Superior temporal gyrus (tissue), 1 donor: Measurements from ENCODE around the gene PRDM16.
A peak's percentile ranks its signal among the peaks of the same experiment; 100 is the strongest.

Source experiments
- DNase-seq: peaks from one replicate; pipeline ENCODE4 v3.0.0-alpha.2; 2016; ENCODE audit errors: extremely low spot score

The PRDM16 gene

DNA sequence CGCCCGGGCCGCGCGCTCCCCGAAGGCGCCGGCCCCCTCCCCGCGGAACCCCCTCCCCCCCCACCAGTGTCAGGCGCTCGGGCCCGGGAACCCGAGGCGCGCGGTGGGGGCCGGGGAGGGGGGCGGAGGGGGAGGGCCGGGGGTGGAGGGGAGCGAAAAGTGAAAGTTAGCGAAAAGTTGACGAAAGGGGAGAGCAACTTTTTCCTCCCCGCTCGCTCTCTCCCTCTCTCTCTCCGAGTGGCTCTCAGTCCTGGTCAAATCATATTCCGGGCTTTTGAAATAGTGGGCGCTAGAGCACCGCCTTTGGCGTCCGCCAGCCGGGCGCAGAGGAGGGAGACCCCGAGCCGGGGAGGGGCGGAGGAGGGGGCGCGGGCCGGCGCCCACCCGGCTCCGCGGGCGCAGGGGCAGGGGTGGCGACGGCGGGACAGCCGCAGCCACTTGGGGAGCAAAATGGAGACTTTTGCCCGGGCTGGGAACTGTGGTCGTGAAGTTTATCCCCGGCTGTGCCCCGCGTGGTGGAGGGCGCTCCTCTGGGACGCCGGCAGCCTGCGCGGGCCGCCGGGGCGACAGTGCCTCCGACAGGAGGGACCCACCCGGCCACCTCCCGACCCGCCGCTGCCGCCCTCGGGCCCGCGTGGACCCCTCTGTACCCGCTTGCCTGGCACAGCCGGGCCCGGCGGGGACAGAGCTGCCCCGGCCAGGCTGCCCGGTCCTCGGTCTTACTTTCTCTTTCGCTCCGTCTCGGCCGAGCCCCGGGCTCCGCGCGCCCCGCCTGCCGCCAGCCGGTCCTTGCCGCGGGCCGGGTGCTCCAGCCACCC, 697 bp downstream of the PRDM16 start:
- DNase-seq, result peak; percentile 37

DNA sequence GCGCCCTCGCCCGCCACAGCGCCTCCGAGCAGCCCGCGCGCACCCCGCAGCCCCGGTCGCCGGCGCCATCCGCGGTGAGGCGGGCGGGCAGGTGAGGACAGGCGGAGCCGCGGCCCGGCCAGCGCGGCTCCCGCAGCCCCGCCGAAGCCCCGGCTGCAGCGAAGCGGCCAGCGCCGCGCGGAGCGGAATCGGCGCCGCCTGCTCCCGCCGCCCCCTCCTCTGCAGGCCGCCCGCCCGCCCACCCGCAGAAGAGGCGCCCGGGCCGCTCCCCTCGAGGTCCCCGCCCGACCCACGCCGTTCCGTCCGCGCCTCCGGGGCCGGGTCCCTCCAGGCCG, 1.3 kb downstream of the PRDM16 start:
- no peak for DNase-seq

DNA sequence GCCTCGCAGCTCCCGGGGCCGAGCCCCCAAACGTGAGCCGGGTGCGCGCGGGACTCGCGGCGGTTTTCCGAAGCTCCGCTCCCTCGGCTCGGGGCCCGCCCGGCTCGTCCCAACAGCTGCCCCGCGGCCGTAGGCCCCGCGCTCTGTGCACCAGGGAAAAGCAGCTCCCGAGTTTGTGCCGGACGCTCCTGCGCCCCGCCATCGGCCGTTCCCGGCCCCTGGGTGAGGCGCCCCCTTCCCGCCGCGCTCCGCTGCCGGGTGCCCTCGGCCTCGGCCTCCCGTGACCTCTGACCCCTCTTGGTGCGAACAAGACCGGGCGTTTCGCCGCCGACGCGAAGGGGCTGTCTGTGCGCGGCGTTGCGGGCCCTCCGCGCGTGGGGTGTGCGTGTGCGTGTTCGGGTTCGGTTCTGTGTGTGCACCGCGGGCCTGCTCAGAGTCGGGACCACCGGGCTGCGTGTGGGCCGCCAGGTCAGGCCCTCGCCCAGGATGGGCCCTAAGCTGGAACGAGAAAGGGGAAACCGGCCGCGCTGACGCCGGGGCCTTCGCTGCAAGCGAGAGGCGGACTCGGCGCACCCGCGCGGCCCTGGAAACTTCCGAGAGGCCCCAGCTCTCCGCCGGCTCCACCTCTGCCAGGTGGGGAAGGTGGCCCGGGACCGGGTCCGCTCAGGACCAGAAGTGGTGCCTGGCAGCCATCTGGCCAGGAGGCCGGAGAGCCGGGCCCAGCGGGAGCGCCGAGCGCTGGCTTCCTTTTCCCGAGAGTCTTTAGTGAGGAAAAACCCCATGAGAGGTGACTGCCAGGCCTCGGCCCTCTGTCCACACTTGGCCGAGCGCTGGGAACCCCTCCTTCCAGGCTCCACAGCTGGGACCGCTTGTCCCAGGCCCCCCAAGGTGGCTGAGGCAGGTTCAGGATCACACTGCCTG, 1.9 kb downstream of the PRDM16 start:
- no peak for DNase-seq

DNA sequence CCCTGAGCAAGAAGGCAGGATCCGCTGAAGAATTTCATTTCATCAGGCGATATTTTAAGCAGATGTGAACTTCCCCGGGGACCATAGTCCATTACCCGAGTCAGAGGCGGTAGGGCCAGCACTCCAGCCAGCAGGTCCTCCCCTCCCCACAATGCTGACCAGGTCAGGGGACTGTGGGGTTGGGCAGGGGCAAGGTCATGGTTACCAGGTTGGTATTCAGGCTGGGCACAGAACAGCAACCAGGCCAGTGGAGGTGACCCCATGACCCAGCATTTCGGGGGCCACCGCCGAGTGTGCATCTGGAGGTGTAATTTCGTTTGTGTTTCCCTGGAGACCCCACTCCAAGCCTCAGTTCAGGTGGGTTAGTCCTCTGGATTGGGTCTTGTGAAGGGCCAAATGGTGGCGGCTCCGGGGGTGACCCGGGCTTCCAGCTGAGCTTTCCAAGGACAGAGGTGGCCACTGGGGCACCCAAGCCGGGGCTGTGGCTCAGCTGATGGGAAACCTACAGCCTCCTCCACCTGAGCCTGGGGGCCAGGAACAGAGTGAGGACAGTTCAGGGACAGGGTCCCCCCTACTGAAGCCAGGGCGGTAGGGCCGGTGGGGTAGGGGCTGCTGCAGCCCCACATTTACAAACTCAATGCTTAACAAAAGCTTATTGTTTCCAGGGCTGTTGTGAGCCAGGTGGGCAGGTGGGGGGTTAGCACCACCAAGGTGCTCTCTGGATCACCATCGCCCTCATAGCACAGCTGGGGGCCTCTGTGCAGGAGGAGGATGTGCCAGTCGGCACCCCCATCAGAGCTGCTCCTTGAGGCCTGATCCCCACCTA, 2.8 kb downstream of the PRDM16 start:
- DNase-seq, result no peak

DNA sequence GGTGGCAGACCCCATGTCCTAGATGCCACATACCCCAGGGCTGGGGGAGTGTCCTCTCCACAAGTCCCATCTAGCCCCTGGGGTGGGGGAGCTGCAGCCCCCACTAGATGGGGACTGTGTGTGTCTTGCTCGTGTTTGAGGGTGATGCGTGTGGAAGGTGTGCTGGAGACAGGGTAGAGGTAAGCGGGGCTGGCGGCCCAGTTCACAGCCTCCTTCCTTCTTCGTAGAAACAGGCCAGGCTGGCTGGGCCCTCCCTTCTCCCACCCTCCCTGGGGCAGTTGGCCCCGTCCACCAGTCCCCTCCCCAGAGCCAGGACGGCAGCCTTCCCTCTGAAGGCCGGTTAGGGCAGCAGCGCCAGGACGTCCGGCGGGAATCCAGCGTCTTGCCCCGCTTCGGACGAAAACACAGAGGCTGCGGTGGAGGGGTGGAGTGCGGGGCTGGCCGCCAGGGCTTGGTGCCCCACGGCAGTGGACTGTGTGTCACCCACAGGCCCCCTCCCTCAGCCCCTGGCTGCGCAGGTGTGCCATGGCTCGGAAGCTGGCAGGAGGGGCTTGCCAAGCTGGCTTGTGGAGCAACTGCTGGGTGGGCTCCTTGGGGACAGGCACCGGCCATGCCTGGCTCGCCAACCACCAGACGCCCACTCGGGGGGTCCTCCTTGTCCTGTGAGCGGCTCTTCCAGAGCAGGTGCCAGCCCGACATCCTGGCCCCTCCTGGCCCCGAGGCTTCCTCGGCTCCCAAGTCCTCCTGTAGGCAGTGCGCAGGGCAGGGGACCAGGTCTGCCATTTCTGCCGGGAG, 3.6 kb downstream of the PRDM16 start:
- no peak for DNase-seq

DNA sequence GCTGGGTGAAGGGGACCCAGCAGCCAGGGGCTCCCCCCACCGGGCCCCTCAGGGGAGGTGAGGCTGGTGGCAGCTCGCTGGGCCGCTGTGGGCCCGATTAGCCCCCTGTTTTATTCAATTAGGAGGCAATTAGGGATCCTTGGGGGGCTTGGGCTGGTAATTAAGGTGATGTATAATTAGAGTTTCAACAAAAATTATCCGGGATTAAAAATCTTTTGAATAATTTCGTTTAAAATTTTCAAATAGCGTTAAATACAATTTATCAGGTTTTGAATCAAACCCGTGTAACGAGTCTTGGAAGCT, 4.1 kb downstream of the PRDM16 start:
- DNase-seq, result no peak

DNA sequence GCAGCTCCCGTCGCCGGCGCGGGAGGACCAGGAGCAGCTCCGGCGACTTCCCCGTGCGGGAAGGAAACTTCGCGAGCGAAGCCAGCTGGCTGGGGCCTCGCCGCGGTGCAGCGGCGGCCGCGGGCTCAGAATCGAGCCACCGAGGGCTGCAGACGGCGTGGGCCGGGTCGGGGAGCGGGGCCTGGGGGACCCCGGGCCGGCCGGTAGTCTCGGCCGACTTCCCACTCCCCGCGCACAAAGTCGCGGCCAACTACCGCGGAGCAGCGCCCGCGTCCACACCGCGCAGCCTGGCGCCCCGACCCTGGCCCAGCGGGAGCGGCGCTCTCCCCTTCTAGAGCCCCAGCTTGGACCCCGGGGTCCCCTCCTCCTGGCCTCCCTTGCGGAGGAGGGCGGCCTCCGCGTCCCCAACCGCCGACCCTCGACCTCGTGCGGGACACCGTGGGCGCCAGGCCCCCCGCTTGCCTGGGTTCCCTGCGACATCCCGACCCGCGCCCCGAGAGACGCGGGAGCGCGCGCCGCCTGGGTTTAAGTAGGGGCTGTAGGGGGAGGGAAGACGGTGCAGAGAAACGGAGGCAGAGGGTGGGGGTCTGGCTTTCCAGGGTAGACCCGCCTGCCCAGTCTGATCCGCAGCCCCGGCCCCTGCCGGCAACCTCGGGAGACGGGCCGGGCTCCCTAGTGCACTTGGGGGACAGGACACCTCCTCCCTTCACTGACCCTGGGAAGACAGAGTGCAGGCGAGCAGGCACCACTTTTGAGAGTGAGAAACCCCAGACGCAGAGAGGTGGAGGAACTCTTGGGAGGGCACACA, 4.7 kb downstream of the PRDM16 start:
- DNase-seq, result no peak

DNA sequence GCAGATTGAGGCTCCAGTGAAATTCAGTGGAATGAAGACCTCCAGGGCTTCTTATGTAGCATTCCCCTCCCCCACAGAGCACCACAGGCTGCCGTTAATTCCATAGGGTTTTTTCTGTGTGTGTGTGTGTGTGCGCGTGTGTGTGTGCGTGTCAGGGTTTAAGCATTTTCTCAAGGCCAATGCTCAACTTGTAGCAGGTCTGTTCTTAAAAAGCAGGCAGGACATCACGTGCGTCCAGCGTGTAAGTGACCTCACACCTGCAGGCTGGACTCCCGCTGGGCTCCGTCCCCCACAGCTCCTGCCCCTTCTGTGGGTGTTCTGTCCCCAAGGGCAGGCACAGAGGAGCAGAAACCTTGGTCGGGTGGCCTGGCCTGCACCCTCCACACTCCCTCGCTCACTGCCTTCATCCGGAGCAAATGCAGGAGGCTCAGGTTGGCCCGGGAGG, 5.3 kb downstream of the PRDM16 start:
- DNase-seq, result no peak

DNA sequence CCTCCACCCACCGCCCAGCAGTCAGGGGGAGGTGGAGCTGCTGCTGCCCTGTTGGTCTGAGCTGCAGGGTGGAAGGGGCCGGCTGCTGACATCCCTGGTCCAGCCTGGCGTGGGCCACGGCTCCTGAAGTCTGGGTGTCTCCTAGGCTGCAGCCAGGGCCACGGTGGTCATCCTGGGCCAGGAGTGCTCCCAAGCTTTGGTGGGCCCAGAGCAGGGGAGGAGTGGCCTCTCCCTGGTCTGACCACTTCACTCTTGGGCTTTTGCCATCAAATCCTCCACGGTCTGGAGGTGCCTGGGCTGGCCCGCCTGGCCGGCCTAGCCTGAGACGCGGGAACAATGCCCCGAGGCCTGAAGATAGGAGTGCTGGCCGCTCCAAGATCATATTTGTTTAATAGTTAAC, 5.8 kb downstream of the PRDM16 start:
- DNase-seq, result no peak

DNA sequence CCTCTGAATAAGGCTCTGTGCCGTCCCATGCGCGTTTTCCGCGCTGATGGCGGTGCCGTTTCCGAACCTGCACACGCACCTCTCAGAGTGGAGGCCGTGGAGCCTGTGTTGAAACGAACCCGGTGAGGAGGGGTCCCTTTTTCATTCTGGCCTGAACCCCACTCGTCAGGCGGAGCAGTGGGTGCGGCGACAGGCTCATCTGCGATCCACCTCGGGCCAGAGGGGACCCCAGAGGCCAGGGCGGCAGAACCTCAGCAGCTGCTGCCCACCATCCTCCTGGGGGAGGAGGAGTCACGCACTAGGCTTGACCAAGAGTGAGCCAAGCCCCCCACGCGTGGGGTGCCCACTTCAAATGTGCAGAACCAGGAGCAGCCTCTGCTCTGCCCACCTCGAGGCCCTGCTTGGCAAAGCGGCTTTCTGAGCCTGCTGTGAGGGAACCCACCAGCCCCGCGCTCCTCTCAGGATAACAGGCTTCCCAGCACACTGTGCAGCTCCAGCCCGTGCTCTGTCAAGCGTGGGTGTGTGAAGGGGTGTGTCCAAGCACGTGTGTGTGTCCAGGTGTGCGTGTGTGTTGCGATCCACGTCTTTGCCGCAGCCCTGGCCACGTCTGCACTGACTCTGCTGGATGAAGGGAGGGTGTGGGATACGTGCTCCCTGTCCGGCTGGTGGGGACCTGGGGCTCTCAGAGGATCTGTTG, 6.8 kb downstream of the PRDM16 start:
- no peak for DNase-seq

DNA sequence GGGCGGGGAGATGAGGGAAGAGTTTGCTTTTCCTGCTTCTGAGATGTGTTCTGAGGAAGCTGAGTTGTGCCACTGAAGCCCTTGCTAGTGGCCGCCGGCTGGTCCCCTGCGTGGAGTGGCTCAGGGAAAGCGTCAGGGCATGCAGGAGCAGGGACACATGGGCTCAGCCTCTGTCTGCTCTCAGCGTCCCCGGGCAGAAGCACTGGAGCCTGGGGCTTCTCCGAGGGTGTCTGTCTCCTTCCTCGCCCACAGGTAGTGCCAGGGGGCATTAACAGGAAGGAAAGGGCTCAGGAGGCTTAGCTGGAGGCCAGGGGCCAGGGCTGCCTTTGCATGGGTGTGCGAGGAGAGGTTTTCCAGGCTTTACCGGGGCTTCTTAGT, 7.3 kb downstream of the PRDM16 start:
- DNase-seq, result no peak

DNA sequence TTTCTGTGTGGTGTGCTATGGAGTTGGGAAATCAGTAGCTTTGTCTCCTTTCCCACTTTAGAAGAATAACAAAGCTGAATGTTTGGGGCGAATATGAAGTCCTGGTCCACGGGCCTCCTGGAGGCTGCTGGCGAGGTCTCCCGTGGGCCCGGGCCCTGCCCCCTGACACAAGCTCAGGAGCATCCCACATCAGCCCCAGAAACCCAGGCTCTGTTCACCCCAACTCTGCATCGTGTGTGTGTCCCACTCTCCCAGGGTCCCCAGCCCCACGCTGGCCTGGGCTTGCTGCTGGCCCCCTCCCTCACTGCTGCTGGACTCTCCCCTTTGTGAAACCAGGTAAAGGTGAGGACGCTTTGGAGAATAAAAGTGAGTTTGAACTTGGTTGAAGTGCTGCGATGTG, 8.1 kb downstream of the PRDM16 start:
- no peak for DNase-seq

DNA sequence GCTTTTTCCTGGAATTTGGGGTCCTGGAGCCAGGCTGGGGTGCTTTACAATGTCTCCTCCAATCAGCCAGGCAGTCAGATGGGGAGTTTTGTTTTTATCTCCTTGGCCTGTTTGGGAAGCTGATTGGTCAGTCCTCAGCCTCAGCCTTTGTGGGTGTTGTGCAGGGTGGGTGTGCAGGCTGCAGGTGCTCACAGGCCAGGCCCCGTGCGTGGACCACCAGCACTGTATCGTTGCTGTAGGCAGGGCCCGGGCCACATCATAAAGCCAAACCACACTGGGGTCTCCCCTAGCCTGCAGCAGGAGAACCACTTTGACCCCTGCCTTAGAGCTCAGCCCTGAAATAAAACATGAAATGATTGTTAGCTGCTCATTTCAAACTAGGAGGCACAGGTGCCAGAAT, 8.6 kb downstream of the PRDM16 start:
- DNase-seq, result no peak

DNA sequence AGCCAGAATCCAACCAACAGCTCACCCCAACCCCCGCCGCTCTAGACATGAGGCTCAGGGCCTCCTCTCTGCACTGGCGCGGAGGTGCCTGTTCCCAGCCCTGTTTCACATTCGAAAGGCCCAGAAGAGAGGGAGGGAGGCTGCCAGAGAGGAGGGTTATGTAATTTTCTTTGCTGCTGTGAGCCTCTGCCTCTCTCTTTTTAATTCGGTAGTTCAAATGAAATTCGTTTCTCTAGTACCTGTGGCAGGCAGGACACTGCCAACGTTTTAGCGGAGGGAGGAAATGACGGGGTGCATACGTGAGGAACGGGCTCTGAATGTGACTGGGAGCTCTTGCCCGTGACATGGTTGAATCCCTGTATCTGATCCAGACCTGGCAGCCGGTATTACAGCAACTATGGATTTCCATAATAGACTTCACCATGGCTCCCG, 9.4 kb downstream of the PRDM16 start:
- peak; percentile 50 for DNase-seq

DNA sequence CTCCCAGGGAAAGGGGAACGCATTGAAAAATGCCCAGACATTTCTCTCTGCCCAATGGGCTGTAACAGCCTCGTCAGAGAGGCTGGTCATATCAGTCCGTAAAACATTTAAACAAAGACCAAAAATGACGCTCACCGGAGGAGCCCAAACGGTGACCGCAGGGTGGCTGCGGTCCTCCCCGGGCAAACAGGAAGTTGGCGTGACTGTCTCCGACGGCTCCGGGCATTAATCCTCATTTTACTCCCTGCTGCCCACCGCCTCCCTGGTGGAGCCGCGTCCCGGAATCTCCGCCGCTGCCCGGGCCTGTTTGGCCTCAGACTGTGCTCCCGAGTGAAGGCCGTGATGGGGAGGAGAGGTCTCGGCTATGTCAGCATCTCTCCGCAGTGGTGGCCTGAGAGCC, 9.9 kb downstream of the PRDM16 start:
- no peak for DNase-seq

DNA sequence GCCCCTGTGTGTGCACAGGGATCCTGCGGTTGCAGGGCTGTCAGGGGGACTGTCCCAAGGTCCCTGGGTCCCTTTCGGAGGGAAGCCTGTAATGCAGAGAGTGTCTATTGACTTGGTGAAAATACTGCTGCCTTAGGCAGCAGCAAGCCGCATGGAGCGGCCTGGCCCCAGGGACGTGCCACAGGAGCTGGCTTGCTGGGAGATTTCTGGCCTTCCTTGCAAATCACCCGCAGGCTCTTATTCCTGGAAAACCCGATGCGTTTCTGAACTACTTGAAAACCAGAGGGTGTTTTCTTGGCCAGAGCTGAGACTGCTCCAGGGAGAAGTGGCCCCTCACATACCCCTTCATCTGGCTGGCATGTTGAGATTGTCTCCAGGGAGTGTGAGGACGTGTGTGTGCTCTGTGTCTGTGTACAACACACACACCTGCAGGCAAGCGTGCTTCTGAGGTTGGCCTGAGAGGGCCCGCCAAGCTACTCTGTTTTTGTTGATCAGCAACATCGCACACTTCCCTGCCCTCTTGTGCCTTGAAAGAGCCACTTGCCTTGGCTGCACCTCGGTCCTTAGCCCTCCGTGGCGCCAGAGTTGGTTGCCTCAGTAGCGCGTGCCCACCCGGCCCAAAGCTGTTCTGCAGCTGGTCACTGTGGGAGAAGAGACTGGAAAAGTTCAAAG, 10.5 kb downstream of the PRDM16 start:
- no peak for DNase-seq

DNA sequence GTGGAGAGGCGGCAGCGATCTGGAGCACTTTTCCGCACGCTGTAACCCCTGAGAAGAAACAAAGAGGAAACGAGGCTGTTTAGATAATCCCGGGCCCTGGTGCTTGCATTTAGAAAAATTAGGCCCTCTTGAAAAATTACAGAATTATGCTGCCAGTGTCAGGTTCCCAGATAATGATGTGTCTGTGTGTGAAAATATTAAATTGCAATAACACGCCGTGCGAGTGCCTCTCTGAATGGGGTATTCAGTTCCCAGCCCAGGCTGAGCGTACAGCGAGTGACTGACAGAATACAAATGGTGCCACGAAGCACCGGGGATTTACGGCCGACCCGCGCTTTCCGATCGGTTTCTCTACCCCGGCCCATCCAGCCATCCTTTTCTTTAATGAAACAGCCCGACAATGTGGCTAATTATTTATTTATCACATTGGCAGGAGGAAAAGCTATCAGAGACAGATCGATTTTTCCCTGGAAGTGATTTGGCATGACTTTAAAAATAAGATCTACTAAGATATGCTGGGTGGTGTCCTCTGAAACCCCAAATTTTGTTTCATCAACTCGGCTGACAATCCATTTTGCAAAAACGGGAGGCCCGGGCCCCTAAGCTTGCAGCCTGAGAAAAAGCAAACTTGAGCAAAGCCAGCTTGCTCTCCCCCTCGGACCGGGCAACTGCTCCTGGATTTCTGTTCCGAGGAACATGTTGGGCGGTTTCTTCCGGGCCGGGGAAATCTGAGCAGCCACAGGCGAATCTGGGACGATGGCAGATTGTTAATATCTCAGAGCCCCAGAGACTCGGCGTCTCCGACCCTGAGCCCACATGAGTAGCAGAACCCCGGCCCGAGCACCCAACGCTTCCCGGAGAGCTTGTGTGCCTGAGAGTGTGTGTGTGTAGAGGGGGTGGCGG, 11.3 kb downstream of the PRDM16 start:
- DNase-seq, result no peak

DNA sequence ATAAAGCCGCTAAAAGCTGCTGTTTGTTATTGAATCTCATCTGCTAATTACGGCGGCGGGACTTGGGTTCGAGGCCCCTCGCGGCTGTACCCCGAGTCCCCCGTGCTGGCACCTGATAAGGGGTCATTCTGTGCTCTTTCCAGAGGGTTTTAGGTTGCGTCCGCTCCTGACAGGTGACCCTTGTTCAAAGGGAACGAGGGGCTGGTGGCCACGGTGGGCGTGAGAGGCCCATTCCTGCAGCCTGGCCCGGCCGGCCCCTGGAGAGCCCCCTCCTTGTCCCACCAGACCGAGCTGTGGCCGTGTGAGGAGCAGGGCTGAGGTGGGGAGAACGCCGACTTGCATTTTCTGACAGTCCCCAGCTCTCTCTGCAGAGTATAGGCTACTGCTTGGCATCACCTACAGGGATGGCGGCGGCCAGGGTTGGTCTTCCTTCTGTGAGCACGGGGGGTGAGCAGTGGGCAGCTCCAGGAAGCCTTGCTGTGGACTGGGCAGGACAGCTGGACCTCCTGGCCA, 12.2 kb downstream of the PRDM16 start:
- no peak for DNase-seq
